NB4 (cell line): ENCODE data around the gene FLRT2.

ENCODE experiments used
- DNase-seq: peaks from one replicate; pipeline ENCODE4 v3.0.0; 2010; ENCODE audit warnings: low read depth
- H3K4me3 ChIP-seq: one replicate; pipeline ENCODE4 v1.5.1; 2011; ENCODE audit warnings: mild to moderate bottlenecking, low read depth, low read length, moderate library complexity
- CTCF ChIP-seq: IDR thresholded peaks from one replicate; pipeline ENCODE4 v1.5.1; 2012; ENCODE audit warnings: low read depth, low read length
- MYC ChIP-seq: IDR thresholded peaks from 2 replicates; pipeline ENCODE4 v1.6.1; 2011; ENCODE audit warnings: low read depth, low read length
- POLR2A ChIP-seq: IDR thresholded peaks from 2 replicates; pipeline ENCODE4 v1.6.1; 2011; ENCODE audit warnings: mild to moderate bottlenecking; ENCODE audit not compliant: insufficient read length; ENCODE audit errors: extremely low read depth
- TF ChIP-seq, protein P1 (sequence below): IDR thresholded peaks from 2 replicates; pipeline ENCODE4 v1.6.1; 2011; ENCODE audit warnings: low read depth, low read length

FLRT2 gene

DNA sequence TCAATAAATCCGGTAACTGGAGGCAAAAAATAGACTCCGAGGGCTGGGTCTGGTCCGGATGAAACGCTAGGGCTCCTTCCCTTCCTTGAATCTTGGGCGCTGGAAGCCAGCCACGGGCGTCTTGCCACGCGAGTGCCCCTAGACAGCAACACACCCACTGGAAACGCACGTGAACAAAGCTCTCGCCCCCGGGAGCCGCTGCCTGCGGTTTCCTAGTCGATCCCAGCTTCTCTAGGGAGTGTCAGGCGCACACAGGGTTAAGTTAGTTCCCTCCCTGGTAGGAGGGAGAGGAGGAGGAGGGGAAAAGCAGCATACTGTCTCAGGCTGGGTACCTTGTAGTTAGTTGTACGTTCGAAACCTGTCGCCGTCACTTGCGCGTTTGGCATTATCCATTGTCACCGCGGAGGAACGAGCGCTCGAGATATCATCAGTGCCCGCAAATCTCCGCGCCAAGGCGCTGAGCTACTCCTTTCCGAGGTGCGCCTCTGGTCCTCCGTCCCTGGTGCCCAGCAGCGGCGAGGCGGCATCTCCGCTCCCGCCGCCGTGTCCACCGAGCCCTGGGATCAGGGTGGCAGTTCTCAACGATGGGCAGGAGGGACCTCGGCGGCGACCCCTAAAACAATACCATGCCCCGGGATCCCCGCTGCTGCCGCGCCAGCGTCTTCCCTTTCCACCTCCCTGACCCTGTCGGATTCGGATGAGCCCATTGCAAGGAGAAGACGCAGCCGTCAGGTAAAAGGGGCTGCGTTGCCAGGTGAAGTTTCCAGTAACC lies at the start of gene FLRT2:
TSS of gene FLRT2 (plus strand) at position 342 of the 772 bp plus-strand sequence. CDS start 91,371 bp downstream, outside the sequence.
- DNase-seq, result no peak
- TF ChIP-seq CTCF (no peak), POLR2A (no peak), MYC (no peak)
- TF ChIP-seq, protein P1, sequence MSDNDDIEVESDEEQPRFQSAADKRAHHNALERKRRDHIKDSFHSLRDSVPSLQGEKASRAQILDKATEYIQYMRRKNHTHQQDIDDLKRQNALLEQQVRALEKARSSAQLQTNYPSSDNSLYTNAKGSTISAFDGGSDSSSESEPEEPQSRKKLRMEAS, result no peak
- no peak within 1 kb of the TSS for H3K4me3 ChIP-seq

DNA sequence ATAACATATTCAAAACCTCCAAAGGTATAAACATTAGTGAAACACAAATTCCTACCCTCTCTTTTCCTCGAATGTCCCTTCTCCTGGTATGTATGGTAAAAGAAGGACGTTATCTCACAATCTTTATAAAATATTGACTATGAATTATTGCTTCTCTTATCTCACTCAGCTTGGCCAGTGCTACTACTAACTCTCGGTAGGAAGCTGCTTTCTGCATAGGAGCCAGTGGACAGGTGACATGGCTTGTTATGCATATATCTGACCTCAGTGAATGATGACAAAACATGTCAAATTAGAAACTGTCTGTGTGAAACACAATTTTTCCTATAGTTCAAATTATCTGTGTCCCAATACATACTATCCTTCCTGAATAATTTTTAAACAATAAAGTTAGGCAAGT lies 48.5 kb upstream of the FLRT2 start:
- TF ChIP-seq POLR2A (no peak), CTCF (no peak), MYC (no peak)
- TF ChIP-seq, protein P1, result no peak
- no peak for DNase-seq
- no peak overlapping the region for H3K4me3 ChIP-seq

- no peak overlapping the region for H3K4me3 ChIP-seq
- TF ChIP-seq MYC (no peak), POLR2A (no peak), CTCF (no peak)
- TF ChIP-seq, protein P1, result no peak
- no peak for DNase-seq
These were observed 47.4 kb upstream of the FLRT2 start for GRCh38 chr14:85482552-85482951.

DNA sequence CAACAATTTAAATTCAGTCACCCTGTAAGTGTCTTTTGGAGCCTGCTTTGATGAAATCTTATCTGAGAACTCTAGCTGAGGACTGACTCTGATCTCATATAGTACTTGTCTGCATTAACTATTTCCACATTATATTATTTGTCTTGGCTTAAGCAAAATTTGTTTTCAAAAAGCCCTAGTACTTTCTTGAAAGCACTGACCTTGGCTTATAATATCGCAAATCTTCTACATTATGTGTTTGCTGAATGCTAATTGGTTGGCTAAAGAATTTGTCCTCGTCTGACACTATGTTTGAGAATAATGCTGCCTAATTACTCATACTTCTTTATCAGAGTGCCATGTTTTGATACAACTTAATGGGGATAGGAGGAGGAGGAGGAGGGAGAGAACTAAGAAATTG lies 46.9 kb upstream of the FLRT2 start:
- TF ChIP-seq, protein P1, result no peak
- TF ChIP-seq MYC, result no peak
- no peak for TF ChIP-seq POLR2A
- no peak for TF ChIP-seq CTCF
- no peak overlapping the region for H3K4me3 ChIP-seq
- no peak for DNase-seq

GRCh38 chr14:85483652-85484051 lies 46.3 kb upstream of the FLRT2 start:
- TF ChIP-seq POLR2A (no peak), CTCF (no peak), MYC (no peak)
- TF ChIP-seq, protein P1, result no peak
- DNase-seq, result no peak
- H3K4me3 ChIP-seq, result no peak overlapping the region
